Choroid plexus epithelial cell (primary cell): ENCODE results near the gene MC1R.
"Not testable (repeated sequence)": the region's sequence is repeated elsewhere in the genome, so short reads cannot be mapped to it uniquely, and the experiment has no call there.

ENCODE experiments used
- DNase-seq: peaks from one replicate; pipeline ENCODE4 v3.0.0-alpha.2; 2010; ENCODE audit warnings: low read depth
- H3K4me3 ChIP-seq: 2 replicates; pipeline ENCODE4 v1.5.1; 2011; ENCODE audit warnings: low read depth, mild to moderate bottlenecking, control low read depth, low read length, moderate library complexity
- CTCF ChIP-seq: conservative IDR thresholded peaks from 2 replicates; pipeline ENCODE4 v1.5.1; 2011; ENCODE audit warnings: low read depth, mild to moderate bottlenecking, control low read depth, inconsistent platforms, low read length, moderate library complexity

MC1R gene

GRCh38 chr16:89966756-89967155 lies 48.1 kb downstream of the MC1R start:
- TF ChIP-seq CTCF: no peak
- no peak for DNase-seq
- H3K4me3 ChIP-seq: no peak overlapping the region

GRCh38 chr16:89967436-89967835 lies 48.8 kb downstream of the MC1R start:
- not testable (repeated sequence) for DNase-seq, H3K4me3 ChIP-seq

- not testable (repeated sequence) for DNase-seq, H3K4me3 ChIP-seq
These were observed 49.4 kb downstream of the MC1R start for GRCh38 chr16:89968074-89968473.

GRCh38 chr16:89969741-89970410 lies 51.2 kb downstream of the MC1R start:
- DNase-seq: no peak
- no peak overlapping the region for H3K4me3 ChIP-seq
- TF ChIP-seq CTCF: no peak
